HG03575 (cell line): Measurements from ENCODE around the gene SLC40A1.

Source experiments
- ATAC-seq: cut with Tn5 transposase; IDR thresholded peaks from one replicate; pipeline ENCODE4 v1.9.1; 2021; ENCODE audit not compliant: unreplicated experiment, insufficient number of reproducible peaks, low FRiP score; ENCODE audit errors: extremely low read depth

Gene SLC40A1

GRCh38 chr2:189577121-189577520 lies 3.5 kb downstream of the SLC40A1 start:
- no peak for ATAC-seq

- ATAC-seq: no peak
Observed at GRCh38 chr2:189576396-189576795, 4.2 kb downstream of the SLC40A1 start.

DNA sequence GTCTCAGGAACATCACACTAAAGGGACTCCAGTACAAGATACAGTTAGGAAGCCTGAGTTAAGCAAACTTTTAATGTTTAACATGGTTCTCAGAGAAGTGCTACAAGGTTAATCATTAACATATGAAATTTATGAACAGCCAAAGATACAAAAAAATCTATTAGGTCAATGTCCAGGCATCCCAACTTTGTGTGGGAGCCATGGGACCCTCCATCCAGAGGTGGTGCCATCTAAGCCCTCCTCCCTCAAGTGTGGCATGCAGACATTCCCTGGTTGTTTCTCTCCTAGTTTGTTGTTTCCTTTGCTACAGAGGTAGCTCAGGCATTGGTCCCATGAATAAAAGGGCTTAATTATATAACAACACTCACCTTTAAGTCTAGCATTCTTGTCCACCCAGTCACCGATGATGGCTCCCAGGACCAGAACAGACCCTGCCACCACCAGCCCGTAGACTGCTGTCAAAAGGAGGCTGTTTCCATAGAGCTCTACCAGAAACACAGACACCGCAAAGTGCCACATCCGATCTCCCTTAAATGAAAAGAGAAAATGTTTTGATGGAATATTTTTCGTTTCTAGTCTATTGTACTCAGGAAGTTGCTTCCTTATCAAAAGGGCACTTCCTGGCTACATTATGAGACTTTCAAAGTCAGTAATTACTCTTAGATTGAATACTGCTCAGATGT lies 5.7 kb downstream of the SLC40A1 start:
- ATAC-seq: no peak

- no peak for ATAC-seq
Observed at GRCh38 chr2:189570570-189571031, 10.0 kb downstream of the SLC40A1 start.

DNA sequence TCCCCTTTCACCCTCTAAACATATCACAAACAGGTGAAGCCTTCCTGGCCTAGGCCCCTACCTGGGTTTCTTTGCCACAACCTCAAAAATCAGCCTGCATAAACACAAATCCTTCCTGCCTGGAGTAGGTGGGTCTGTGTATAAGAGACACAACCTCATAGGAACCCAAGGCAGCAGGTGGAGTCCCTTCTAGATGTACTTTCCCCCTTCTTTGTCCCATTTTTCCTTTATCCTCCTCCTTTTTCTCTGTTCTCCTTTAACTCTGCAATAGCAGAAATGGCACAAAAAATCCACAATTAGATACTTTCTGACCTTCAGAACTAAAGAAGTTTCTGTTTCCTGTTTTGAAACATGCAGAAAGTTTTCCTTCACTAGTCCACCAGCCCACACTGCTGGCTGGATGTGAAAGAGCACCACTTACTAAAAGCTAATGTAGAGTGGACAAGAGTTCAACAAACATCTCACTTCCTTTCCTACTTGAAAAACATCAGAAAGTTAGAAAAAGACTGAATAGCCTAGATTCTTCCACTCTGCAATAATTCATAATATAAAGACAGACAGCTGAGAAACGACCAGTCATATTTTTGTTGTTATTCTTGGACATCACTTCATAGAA lies 11.2 kb downstream of the SLC40A1 start:
- ATAC-seq: peak; percentile 43

- no peak for ATAC-seq
Observed at GRCh38 chr2:189566046-189566445, 14.5 kb downstream of the SLC40A1 start.

- no peak for ATAC-seq
Observed at GRCh38 chr2:189561371-189562038, 19.1 kb downstream of the SLC40A1 start.

GRCh38 chr2:189560273-189560586 lies 20.4 kb downstream of the SLC40A1 start:
- no peak for ATAC-seq

DNA sequence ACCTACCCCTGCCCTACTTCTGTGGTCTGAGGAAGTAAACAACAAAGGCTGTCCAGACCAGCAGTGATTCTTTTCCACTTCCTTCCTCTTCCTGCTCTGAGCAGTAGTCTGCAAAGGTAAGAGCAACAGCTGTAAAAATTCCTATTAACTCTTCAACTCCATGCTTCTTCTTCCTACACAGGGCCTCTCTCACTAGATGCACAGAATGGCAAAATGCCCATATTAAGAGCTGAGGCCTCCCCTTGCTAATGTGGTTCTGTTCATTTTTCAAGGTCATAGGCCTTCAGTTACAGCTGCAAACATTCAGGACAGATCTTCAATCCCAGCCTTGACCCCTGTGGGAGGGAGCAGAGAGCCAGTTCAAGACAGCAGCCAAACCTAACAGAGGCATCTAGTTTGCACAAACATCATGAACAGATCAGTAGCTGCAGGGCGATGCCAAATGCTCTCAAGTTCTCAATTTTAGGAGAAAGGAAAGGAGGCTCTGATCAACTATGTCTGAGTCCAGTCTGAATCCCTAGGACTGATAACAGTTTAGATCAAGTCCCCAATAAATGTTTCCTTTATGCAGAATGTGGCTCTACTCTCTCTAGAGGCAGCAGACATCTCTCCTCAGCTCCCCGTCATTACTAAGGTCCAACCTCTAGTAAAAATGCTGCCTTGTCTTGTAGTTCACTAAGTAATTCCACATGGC lies 20.9 kb downstream of the SLC40A1 start:
- ATAC-seq: no peak

DNA sequence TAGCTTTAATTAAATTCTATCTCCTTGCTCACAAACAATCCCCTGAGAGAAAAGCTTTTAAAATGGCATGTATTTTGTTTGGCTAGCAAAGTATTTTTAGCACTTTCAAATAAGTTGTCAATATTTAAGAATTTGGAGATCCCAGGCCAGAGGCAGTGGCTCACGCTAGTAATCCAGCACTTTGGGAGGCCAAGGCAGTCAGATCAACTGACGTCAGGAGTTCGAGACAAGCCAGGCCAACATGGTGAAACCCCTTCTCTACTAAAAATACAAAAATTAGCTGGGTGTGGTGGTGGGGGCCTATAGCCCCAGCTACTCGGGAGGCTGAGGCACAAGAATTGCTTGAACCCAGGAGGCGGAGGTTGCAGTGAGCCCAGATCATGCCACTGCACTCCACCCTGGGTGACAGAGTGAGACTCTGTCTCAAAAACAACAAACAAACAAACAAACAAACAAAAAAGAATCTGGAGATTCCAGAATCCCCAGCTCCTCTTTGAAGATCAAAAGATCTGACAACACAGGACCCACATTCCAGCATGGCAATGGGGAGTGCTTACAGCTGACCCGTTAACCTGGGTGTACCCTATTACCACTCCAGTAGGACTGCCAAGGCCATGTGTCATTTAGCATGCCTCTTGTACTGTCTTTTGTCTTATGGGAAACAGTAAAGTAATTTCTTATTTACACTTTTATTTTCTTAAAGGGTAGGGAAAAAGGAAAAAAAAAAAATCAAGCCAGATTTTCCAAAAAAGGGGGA lies 21.9 kb downstream of the SLC40A1 start:
- ATAC-seq: no peak

DNA sequence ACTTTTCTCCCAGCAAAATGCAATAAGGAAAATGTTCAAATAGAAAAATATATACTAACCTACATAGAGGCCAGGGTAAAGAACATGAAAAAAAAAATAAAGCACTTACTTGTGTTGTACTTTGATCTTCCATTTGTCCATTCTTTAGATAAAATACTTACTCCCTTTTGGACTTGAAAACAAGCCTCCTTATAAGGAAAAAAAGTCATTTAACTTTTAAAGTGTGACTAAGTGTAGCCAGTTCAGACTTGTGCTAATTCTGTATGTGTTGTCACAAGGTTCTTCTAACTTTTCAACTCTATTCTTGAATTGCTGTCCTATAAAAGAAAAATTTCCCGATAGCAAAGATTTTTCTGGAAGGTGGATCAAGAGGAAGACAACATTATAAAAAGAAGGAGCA lies 23.2 kb downstream of the SLC40A1 start:
- no peak for ATAC-seq

GRCh38 chr2:189556526-189556925 lies 24.1 kb downstream of the SLC40A1 start:
- ATAC-seq: no peak

DNA sequence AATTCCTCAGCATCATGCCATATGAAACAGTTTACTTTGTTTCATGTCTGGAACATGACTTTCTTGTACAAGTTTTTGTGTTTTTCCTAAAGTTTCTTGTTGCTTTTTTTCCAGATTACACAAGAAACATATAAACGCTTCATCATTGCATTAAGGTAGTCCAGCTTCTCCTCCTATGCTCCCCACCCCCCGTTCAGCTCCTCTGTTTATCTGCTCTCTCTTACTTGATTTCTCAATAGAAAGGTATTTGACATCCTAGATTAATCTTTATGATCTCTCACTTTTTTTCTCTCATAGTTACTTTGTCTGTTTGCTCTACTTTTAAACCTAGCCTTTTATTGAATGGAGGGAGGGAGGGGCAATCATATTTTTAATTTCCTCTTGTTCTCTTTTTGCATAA lies 25.4 kb downstream of the SLC40A1 start:
- ATAC-seq: no peak

- ATAC-seq: no peak
Observed at GRCh38 chr2:189553504-189554088, 27.0 kb downstream of the SLC40A1 start.

DNA sequence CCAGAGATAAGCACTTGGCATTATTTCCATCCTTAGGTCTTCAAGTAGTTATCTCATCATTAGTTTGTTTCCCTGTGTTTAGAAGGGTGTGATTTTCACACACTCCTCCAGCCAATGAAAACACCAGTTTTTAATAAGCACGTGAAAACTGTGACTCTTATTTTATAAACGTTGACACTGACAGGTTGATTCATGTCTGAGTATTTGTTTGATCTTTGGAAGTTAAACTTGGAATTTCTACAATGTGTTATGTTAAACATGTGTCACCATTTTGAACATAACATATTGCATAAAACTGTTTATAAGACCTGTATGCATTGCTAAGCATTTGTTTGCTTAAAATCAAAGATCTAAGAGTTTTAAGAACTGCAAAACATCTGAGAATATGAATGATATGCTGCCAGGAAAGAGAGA lies 27.6 kb downstream of the SLC40A1 start:
- no peak for ATAC-seq

DNA sequence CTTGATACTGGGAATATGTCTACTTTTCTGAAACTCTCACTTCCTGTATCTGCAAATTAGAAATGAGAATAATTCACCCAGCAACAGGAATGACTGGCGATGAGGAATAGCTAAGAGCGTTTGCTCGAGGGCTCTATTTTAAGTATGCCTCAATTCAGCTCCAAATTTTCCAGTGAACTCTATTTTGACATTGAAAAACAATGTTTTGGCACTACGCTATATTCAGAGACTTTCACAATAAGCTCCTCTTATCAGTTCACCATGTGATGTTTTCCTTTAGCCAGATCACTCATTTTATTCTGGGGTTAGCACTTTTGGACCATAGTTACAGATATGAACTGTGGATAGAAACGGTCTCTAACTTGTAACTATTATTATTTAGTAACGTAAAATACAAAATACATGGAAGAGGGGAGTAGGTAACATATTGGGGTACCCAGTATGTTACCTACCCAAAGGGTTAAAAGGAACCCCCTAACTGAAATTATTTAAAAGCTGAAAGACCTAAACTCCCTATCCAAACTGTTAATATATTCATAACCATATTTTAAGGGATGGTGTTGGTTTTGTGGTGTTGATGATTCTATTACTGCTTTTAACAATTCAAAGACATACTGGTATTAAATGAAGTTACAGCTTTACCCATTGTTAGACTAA lies 28.1 kb downstream of the SLC40A1 start:
- ATAC-seq: no peak

GRCh38 chr2:189551808-189552207 lies 28.8 kb downstream of the SLC40A1 start:
- no peak for ATAC-seq

- ATAC-seq: no peak
Observed at GRCh38 chr2:189549449-189549832, 31.1 kb downstream of the SLC40A1 start.
